GM13977 (cell line): Measurements from ENCODE around the gene LCN1.

Experiments
- DNase-seq: peaks from one replicate; pipeline ENCODE4 v3.0.0; 2012; ENCODE audit warnings: low spot score
- in situ Hi-C: fragments of 300-500 bp; cut with MboI; formaldehyde crosslinking; loops from one replicate; pipeline ENCODE4 v1.12.0; 2022; ENCODE audit warnings: low sequenced_read_pairs, low pct_unique_long_range_greater_than_20kb, mixed read lengths, inconsistent platforms; ENCODE audit not compliant: unreplicated experiment
- TF ChIP-seq, protein P1 (sequence below): IDR thresholded peaks from 2 replicates; pipeline ENCODE4 v1.5.1; 2012; ENCODE audit warnings: mild to moderate bottlenecking, control low read depth; ENCODE audit not compliant: insufficient read depth; ENCODE audit errors: extremely low read depth, missing control alignments

Gene LCN1

DNA sequence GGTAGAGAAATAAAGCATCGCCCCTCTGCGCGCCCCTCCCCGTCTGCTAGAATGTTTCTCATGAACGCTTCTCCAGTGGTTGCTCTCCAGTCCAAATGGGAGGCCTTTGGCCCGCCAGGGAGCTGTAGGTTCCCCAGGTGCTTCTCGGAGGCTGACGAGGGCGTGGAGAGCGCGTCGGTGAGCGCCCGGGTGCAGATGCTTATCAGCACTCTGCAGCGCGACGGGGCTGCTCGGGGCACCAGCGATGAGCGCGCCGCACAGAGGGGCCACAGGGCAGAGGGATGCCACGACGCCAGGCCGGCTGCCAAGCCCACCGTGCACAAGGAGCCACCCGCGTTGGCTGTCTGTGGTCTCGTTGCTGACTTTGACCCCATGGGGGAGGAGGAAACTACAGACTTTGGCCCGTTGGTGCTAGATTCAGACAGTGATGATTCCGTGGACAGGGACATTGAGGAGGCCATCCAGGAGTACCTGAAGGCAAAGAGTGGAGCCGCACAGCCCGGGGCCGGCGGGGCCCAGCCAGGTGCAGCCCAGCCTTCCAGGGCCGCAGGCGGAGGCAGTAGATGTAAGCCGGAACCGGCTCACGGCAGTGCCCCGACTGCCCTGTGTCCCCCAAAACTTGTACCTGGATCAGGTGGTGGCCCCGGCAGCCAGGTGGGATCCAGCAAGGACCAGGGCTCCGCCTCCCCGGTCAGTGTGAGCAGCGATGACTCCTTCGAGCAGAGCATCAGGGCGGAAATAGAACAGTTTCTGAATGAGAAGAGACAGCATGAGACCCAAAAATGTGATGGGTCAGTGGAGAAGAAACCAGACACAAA lies 36.6 kb upstream of the LCN1 start:
- in situ Hi-C loops = no loop called here

GRCh38 chr9:135485385-135485784 lies 35.9 kb upstream of the LCN1 start:
- in situ Hi-C loops = no loop called here
- DNase-seq = no peak
- TF ChIP-seq, protein P1, sequence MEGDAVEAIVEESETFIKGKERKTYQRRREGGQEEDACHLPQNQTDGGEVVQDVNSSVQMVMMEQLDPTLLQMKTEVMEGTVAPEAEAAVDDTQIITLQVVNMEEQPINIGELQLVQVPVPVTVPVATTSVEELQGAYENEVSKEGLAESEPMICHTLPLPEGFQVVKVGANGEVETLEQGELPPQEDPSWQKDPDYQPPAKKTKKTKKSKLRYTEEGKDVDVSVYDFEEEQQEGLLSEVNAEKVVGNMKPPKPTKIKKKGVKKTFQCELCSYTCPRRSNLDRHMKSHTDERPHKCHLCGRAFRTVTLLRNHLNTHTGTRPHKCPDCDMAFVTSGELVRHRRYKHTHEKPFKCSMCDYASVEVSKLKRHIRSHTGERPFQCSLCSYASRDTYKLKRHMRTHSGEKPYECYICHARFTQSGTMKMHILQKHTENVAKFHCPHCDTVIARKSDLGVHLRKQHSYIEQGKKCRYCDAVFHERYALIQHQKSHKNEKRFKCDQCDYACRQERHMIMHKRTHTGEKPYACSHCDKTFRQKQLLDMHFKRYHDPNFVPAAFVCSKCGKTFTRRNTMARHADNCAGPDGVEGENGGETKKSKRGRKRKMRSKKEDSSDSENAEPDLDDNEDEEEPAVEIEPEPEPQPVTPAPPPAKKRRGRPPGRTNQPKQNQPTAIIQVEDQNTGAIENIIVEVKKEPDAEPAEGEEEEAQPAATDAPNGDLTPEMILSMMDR = no peak

More for the DNA sequence above, 36.6 kb upstream of the LCN1 start:
- no peak for DNase-seq
- TF ChIP-seq, protein P1 = no peak

DNA sequence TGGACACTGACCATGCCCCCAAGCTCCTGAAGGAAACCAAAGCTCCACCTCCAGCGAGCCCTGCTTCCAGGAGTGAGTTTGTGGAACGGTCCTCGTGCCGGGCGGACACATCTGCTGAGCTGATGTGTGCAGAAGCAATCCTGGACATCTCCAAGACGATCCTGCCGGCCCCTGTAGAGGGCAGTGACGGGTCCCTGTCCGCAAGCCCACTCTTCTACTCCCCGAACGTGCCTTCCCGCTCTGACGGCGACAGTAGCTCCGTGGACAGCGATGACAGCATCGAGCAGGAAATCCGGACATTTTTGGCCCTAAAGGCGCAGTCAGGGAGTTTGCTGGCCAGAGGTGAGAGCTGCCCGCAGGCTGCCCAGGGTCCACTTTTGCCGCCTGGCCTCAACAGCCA lies 35.4 kb upstream of the LCN1 start:
- DNase-seq = no peak
- in situ Hi-C loops = no loop called here

DNA sequence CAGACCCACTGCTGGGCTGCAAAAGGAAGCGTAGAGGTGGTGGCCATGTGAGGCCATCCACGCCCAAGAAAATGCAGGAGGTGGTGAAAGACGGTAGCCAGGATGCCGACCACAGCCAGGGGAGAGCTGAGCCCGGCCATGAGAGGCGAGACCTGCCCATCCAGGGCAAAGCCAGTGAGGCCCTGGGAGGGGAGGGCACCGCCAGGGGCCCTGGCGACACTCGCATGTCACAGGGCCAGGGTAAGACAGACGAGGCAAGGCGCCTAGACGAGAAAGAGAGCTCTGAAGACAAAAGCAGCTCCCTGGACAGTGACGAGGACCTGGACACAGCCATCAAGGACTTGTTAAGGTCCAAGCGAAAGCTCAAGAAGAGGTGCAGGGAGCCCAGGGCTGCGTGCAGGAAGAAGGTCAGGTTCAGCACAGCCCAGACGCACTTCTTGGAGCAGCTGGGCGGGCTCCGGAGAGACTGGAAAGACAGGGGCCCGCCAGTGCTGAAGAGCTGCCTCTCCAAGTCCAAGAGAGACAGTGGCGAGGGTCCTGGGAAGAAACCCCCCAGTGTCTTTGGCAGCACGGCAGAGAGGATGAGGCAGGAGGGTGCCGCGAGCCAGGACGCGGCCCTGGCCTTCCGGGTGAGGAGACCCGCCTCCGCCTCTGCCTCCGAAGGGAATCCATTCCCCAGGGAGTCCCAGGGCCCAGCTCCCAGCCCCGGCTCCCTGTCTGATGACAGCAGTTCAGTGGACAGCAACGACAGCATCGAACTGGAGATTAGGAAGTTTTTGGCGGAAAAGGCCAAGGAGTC lies 34.8 kb upstream of the LCN1 start:
- in situ Hi-C loops = no loop called here
- no peak for DNase-seq
- TF ChIP-seq, protein P1 = no peak

More for the DNA sequence above, 35.4 kb upstream of the LCN1 start:
- TF ChIP-seq, protein P1 = no peak

DNA sequence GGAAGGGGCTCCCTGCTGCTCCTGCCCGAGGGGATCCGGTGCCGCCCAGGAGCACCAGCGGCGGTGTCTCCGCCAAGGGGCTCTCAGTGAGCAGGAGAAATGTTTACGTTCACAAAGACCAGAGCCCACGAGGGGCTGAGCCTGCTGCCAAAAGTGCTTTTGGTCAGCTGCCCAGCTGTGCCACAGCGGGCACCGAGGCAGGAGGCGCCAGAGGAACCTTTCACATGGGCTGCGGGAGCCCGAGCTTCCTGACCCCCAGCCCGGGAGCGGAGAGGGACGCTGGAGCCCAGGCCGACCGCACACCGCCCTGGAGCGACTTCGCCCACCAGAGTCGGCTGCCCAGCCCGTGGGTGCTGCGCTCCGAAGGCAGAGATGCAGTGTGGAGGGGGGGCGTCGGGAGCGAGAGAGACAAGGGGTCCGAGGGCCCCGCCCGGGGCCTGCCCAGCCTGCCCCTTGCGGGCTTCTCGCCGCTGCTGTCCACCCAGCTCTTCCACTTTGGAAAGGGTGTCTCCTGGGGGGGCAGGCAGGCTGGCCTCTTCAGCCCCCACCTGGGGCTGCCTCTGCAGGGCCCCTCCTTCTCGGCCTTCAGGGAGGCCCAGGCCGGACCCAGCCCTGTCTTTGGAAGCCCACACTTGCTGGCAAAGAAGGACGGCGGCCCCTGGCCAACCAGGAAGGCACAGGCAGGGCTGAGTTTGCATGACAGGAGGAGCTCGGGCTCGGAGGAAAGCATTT lies 33.8 kb upstream of the LCN1 start:
- DNase-seq = no peak
- TF ChIP-seq, protein P1 = no peak
- in situ Hi-C loops = no loop called here

- DNase-seq = no peak
- in situ Hi-C loops = no loop called here
- TF ChIP-seq, protein P1 = no peak
Measured at GRCh38 chr9:135488013-135488330, 33.3 kb upstream of the LCN1 start.
